Measurements from ENCODE around the gene HIVEP3.

The HIVEP3 gene

DNA sequence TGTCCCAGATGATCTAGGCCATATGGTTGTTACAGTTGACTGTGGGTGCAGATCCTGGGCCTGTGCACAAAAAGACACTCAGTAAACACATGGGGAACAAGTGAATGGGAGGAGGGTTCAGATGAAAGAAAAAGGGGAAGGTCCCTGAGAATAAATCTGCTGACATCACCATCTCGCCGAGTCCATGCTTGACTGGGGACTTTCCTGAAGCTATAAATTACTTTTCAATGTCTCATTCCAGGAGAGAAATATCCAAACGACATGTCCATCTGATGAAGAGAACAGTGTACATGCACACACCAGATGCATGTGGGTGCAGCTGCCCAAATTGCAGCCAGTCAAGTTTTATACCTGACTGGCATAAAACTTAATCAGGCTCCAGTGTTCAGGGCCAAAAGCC is 109.0 kb downstream of the HIVEP3 start:
- DNase-seq: no peak

DNA sequence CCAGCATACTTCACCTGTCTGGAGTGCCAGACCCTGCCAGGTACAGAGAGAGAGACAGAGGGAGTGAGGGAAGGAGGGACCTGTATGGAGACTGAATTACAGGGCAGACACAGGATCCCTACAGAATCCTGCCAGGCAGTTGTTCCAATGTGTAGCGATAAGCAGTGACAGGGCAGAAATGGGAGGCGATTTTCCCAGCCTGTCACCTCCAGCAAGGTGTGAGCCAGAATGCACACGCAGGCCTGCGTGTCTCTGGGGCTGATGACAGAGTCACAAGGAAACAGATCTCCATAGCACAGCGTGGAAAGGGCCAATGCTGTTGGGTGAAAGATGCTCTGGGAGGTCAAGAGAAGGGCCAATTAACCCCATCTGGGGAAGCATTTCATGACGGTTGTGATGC is 111.3 kb downstream of the HIVEP3 start:
- no peak for DNase-seq

DNA sequence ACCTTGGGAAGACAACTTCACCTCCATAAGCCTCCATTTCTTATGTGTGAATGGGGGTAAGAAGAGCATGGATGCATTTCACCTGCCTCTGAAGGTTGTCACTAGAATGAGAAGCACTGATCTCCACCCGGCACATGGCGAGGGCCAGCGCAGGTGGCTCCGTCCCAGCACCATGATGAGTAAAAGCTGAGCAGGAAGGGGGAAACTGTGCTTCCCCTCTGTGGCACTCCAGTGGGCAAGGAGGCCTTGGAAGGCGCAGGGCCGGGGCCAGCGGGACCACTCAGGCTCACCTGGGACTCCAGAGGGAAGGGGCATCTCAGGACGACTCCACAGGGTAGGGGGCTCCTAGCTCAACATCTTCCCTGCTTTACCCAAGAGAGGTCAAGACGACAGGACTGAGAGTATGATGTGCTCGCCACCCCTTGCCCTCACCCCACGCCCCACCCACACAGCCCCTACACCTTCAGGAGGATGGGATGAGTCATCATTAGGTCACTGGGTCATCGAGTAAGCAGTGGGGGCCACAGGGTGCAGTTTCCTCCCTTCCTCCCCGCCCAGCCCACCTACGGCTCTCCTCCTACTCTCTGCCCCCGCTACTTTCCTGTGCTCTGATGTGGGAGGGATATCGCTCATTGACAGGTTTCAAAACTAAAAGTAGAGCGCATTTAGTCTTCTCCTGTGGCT is 112.1 kb downstream of the HIVEP3 start:
- DNase-seq: peak; percentile 64

DNA sequence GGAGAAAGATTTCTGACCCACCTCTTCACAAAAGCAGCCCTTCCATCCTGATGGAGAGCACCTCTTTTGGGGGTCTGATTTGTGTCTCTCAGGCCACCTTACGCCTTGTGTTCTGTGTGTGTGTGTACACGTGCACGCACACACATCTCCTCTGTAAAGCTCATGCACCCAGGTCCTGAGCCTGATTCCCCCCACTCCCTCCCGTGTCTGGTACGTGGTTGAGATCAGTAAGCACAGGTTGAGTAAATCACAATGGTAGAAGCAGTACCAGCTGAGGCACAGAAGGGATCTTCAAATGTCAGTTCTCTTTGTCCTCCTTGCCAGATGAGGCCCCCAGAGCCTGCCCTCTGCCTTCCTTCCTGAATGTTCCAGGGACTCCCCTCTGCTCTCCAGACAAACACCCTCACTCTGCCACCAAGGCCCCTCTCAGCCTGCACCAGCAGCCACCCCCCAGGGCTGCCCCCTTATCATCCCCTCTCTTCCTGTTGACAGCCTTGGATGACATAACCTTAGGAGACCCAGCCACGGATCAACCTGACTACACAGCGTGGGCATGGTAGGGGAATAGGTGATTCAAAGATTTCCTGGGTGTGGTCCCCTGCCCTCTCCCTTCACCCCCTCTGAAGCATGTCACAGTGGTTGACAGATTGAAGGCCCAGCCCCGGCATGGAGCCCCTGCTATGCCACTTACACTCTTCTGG is 112.8 kb downstream of the HIVEP3 start:
- peak; percentile 59 for DNase-seq

DNA sequence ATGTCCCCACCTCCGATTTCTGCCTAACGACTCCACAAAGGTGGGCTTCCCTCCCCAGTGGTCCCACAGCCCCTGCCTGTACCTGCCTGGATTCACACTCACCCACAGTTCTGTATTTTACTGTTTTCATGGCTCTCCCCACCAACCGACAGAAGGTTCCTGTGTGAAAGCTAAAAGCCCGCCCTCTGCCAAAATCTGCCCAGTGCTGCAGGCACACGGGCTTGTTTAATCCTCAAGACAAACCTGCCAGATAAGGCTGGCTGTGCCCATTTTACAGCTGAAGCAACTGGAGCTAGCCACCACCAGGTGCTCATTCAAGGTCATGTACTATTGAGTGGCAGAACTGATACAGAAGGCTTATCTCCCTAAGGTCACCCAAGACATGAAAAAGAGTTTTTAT is 114.5 kb downstream of the HIVEP3 start:
- DNase-seq: peak; percentile 48

DNA sequence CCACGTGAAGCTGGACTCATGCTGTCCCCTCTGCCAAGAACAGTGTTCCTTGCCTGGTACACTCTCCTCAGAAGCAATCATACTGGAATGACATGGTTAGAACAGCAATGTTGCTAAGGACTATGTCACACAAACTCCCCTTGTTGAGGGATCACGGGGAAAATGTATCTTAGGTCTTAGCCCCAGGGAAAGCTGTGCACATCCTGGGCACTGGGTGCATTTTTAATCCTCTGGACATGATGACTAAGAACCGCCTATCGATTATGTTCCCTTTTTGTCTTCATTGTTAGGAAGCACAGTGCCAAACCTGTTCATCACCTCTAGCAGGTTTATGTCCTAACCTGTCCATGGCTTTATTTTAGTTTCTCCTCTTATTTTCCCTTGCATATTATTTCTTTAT is 115.1 kb downstream of the HIVEP3 start:
- DNase-seq: no peak

DNA sequence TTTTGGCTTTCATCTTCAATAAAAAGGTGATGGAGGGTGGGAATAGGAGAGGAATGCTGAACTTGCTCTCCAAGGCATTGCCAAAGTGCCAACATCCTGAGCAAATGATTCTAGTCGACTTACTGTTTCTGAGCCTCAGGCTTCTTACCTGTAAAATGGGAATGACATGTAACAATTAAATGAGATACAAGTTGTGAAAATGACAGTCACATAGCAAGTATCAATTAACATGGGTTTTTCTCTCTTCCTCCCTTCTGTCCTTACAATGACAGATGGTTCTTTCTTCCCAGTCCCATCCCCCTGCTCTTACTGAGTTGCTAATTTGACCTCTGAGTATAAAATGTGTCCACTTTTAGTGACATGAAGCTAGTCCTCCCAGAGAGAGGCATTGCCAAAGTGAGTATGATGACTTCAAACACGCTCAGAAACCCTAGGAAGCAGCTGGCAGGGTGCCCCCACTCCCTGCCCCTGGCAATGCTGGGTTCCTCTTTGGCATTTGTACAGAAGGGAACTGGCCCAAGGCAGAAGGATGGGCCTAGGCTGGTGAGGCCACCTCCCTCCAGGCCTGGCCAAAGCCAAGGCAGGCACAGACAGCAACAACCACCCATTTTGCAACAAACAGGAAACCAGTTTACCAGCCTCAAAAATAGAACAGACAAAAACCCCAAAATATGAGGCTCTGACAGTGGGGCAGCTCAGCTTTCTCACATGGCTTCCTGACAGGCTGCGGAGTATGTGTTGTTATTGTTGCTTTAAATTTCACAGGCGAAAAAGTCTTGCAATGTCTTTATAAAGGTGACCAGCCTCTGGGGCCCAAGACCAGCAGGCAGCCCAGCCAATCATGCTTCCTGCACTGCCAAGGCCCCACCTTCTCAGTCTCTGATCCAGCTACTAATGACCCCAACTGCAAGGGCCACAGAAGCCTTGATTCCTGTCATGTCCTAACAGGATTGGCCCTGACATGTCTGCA is 115.9 kb downstream of the HIVEP3 start:
- DNase-seq: peak; percentile 49

DNA sequence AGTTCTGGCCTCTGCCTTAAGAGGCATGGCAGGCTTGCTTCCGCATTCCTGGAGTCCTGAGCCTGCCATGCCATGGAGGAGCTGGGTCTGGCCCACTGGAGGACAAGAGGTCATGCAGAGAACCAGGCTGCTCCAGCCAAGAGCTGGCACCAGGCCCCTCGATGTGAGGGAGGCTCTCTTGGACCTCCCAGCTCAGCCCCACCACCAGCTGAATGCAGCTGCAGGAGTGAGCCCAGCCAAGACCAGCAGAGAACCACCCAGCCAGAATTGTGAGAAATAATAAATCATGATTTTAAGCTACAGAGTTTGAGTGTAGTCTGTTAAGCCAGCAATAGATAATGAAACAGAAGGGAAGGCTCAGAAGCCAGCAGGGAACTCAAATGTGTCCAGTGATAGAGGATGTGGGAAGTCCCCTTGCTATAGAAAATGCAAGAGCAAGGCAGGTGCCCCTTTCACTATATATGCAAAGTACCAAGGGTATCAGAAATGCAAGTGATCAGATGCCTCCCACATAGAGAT is 118.4 kb downstream of the HIVEP3 start:
- DNase-seq: no peak

DNA sequence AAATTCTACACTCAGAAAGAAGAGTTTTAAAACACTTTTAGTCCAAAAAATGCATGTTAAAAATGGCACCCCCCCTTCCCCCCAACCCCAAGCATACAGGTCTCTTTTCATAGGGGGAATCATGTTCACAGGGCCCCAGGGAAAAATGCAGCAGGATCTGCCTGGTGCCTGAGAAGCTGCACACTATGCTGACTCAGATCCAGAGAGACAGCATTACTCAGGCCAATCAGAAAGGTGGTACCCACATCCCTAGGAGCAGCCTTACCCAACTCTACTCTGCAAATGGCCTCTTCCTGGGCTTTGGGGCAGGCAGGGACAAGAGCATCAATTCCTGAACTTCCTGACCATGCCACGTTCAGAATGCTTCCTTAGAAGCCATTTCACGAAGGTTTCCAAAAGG is 119.0 kb downstream of the HIVEP3 start:
- DNase-seq: no peak

DNA sequence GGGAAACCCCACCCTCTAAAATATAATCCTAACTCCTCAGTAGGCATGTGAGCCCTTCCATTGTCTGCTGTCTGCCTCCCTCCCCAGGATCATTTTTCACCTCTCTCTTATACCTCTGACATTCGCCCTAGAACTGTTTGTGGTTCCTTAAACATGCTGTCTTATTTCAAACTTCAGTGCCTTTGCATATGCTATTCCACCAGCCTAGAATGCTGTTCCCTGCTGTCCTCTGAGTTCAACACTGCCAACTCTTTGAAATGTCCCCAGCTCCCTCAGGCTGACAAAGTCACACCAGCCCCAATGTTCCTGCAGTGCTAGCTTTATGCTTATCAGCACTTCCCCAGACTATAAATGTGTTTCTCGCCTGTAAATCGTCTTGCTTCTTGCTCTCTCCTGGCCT is 119.5 kb downstream of the HIVEP3 start:
- no peak for DNase-seq

DNA sequence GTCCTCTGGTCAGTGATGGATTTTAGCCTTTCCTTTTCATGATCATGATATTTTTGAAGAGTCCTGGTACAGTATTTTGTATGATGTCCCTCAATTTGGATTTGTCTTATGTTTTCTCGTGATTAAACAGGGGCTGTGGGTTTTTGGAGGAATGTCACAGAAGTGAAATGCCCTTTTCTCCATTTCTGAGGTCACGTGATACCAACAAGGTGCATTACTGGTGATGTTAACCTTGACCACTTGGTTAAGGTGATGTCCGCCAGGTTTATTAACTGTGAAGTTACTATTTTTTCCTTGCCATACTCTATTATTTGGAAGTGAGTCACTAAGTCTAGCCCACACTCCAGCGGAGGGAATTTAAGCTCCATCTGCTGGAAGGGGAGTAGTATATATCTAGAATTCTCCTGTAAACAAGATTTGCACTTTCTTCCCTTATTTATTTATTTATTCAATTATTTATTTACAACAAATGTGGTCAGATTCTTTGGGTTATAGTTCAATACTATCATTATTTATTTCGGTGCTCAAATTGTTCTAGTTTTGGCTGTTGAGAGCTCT is 123.4 kb downstream of the HIVEP3 start:
- no peak for DNase-seq

DNA sequence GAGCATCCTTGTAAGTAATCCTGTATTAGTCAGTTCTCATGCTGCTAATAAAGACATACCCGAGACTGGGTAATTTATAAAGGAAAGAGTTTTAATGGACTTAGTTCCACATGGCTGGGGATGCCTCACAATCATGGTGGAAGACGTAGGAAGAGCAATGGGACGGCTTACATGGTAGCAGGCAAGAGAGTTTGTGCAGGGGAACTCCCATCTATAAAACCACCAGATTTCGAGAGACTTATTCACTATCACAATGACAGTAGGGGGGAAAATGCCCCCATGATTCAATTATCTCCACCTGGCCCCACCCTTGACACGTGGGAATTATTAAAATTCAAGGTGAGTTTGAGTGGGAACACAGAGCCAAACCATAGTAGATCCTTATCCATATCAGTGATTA is 124.7 kb downstream of the HIVEP3 start:
- no peak for DNase-seq

DNA sequence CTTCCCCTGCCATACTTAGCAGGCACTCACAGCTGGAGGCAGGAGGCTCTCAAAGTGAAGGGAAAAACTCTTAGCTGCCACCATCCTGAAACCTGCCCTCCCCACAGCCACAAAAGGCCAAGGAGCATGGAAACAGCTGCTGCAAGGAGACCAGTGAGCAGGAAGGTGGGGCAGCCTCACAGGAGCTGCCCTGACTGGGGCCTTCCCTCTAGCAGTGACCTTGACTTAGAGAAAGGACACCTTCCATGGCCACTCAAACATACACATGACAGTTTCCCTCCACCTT is 126.3 kb downstream of the HIVEP3 start:
- no peak for DNase-seq

DNA sequence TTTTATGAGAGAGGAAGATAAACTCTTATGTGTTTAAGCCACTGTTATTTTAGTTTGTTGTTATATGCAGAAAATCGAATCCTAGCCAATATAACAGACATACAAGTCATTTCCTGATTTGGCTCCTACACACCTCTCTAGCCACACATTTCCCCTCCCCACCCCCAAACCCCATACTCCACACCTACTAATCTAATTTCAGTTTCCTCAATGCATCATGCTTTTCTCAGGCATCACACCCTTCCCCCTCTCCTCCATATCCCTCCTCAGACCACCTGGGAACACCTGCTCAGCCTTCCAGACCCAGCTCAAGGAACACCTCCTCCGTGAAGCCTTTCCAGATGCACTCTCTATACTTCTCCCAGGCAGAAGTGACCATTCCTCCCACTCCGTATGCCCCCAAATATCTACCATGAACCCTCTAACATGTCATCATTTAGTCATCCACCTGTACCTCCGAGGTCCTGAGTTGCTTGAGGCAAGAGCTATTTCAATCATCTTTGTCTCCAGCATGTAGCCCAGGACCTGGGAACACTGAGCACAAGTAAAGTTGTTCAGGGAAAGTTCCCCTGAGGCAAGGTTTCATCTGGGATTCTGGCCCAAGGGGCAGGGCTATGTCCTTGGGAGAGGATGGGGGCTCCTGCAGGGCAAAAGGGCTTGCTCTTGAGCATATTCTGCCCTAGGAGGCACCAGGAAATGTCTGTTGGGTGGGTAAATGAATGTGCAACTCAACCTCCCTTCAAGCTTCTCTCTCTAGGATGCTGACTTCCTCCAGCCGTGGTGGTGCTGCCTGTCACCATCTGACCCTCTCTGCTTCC is 126.8 kb downstream of the HIVEP3 start:
- DNase-seq: peak; percentile 53

DNA sequence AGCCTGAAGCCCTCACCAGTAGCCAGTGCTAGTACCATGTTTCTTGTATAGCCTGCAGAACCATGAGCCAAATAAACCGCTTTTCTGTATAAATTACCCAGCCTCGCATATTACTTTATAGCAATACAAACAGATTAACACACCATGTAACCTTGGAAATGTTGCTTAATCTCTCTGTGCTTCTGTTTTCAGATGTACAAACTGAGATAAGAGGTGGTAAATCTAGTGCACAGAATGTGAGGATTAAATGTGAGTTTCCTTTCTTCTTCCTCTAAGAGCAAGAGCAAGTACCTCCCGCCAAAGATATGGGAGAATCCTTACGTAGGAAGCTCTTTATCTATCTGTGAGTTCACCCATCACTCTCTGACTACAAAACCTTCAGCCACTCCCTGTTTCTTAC is 128.4 kb downstream of the HIVEP3 start:
- DNase-seq: no peak

DNA sequence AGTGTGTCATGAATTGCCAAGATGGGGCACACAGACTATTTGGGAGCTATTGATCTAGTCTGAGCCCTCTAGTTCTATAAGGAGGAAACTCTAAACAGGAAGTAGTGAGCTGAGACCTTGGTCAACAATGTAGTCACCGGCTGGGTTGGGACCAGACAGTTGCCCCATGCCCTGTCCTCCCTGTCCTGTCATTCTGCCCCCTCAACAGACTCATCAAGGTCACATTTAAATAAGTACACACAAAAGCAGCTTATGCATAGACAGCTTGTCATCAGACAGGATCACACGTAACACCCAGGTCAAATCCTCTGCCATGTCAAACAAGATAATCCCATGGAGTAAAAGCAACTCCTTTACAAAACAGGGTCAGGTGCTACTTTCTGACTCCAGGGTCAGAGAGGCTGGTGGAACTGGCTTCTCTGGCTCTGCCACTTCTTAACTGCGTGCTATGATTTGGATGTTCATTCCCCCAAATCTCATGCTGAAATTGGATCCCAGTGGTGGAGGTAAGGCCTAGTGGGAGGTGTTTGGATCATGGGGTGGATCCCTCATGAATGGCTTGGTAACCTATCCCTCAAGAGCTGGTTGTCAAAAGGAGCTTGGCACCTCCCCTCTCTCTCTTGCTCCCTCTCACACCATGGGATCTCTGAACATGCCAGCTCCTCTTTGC is 128.9 kb downstream of the HIVEP3 start:
- DNase-seq: no peak

DNA sequence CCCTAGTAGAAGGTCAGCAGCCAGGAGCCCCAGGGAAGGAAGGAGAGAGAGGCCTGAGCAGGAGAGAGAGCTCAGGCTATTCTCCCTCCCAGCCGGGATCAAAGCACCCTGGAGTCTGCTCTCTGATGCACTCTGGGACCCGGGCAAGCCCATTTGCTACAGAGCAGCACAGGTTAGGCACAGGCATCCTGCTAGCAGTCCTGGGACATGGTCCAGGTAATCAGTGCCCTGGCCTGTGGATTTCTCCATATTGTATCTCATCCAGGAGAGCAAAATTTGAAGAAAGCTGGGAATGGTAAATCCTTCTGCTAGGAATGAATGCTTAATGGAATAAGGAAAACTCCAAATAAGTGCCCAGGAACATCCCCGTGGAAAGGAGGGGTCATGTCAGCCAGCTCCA is 130.3 kb downstream of the HIVEP3 start:
- DNase-seq: no peak

DNA sequence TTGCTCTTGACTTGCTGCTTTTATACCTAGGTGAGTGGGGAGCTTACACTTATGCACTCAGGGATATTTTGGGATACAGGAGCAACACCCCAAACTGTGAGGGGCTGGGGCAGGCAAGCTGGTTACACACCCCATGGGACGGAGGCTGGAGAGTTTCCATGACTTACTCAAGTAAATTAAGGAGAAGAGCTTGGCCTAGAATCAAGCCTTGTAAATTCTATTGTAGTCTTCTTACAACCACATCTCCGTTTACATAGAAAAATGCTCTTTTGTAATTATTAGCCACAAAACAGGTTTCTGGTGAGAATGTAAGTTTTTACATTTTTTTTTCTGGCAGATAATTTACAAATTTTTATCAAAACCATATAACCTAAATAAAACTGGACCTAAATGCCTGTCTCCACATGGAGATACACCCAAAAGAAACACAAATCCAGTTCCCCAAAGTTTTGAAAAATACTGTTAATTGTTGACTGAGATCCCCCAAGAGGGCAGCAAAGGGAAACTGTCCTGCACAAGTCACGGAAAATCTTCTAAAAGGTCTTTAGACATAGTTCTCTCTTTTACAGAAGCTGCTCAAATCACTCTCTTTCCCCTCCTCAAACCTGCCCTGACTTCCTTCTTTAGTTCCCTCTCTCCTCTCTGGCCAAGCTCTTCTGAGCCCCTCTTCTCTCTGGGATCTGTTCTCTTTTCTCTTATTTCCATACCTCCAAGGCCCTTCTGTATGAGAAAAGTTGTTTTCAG is 134.0 kb downstream of the HIVEP3 start:
- DNase-seq: no peak

DNA sequence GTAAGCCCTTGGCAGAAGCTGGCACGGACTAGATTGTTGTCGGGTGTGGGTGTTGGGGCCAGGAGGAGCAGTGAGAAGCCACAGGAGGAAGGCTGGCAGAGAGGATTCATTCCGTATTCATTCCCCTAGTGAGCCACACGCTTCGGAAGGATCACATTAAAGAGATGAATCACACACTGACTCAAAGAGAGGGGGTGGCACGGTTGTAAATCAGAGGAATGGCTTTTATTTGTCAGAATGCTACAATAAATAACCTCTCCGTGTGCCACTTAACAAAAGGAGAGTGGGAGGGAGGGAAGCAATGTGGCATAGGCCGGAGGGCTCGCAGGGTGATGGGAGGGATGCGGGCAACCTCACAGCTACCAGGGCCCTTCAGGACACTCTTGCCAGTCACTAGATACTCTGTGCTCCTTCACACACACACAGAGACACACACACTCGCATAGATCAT is 135.5 kb downstream of the HIVEP3 start:
- DNase-seq: peak; percentile 14

DNA sequence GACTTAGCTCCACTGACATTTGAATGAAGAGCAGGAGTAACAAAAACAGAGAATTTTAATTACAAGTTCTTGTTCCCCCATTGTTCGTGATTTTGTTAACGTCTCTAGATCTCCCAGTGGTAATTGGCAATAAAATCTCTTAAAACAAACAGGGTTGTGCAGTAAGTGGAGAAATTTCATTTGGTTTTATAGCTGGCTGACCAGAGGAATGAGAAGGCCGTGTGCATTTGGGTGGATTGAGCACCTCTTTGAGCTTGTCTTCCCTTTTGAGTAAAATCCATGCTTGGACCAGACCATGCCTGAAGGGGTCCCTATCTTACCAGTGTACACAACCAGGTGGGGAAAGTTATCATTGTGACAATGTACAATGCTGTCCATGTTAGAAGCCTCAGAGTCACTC is 137.8 kb downstream of the HIVEP3 start:
- no peak for DNase-seq

DNA sequence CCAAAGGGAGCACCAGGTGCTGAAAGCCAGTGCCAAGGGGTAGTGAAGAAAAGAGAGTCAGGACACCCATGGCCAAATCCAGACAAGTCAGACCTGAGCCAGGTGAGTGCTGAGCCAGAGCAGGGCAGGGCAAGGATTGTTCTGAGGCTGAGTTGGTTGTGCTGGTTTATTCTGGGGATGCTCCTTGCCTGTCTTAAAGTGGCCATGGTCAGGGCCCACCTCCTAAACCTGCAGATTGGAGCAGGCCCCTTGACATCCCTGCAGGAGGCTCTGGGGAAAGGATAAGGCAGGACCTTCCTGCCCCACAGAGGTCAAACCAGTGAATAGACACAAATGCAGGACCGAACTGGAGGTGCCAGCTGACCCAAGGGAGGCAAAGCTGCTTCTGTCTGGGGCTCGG is 138.4 kb downstream of the HIVEP3 start:
- no peak for DNase-seq

Measured in CD4-positive, alpha-beta T cell treated with Interleukin-17A for 4 hours (primary cell).